Measurements from ENCODE around the gene CFDP1.

GRCh38 chr16:75446416-75446815 is 13.1 kb upstream of the CFDP1 start:
- TF ChIP-seq CTCF (conservative IDR thresholded peaks at IDR 0.05; ENCODE audit: low read depth, low read length) (no peak), EZH2 (IDR thresholded peaks at IDR 0.05; ENCODE audit: borderline replicate concordance, low read depth, low read length, poor library complexity, severe bottlenecking) (no peak)
